Tibial nerve (tissue), 4 donors: ENCODE results near the gene GART. TPM values are rescaled to one million over a fixed set of nuclear protein-coding genes. Genes with fewer than 3 reads are reported as not detected.

Experiments used
- DNase-seq, 2 donors: peaks; one replicate each; pipeline ENCODE4 v3.0.0-alpha.2; 2019; ENCODE audit warnings: low spot score in 2 of 2
- H3K27ac ChIP-seq, 4 donors: fragments of 200-600 bp; sonication (generic) in 3 of 4; one replicate each; pipeline ENCODE4 v1.5.1; 2017 to 2019; ENCODE audit warnings: mild to moderate bottlenecking in 1 of 4
- H3K27me3 ChIP-seq, 2 donors: fragments of 200-600 bp; sonication (generic) in 1 of 2; one replicate each; pipeline versions ENCODE4 v1.5.1 to v1.6.0; 2017 to 2019
- H3K36me3 ChIP-seq, 3 donors: fragments of 200-600 bp; sonication (generic); one replicate each; pipeline ENCODE4 v1.5.1; 2018 to 2019
- H3K4me1 ChIP-seq, 4 donors: fragments of 200-600 bp; sonication (generic) in 3 of 4; one replicate each; pipeline ENCODE4 v1.5.1; 2017 to 2019
- H3K4me3 ChIP-seq, 4 donors: fragments of 200-600 bp; sonication (generic) in 3 of 4; one replicate each; pipeline ENCODE4 v1.5.1; 2017 to 2019; ENCODE audit warnings: mild to moderate bottlenecking in 1 of 4, moderate library complexity in 1 of 4
- H3K9me3 ChIP-seq, 4 donors: fragments of 200-600 bp; sonication (generic) in 3 of 4; one replicate each; pipeline ENCODE4 v1.5.1; 2017 to 2019
- EP300 ChIP-seq, 2 donors: sonication (generic); formaldehyde crosslinking; IDR thresholded peaks; one replicate each; pipeline ENCODE4 v1.6.1; 2017; ENCODE audit warnings: antibody characterized with exemption in 2 of 2, mild to moderate bottlenecking in 1 of 2
- POLR2A ChIP-seq, 2 donors: fragments of 450-650 bp; IDR thresholded peaks; one replicate each; pipeline ENCODE4 v1.6.1; 2017; ENCODE audit warnings: antibody characterized with exemption in 2 of 2, mild to moderate bottlenecking in 2 of 2, moderate library complexity in 2 of 2
- WGBS, 2 donors: methylation state at CpG; one replicate each; pipeline ENCODE4 v1.1.5; 2018; 5-methylcytosine and 5-hydroxymethylcytosine counted together
- total RNA-seq, 4 donors: library from RNA; depleted of rRNA; stranded (reverse); fragments of >200 nt; gene quantifications; one replicate each; pipeline ENCODE4 v1.1.0, GENCODE V29; 2016
- TF ChIP-seq, protein P1 (sequence below), 5 experiments: fragments of 200-600 bp in 3 of 5; fragments of 450-650 bp in 2 of 5; sonication (generic) in 3 of 5; IDR thresholded peaks; one replicate each; pipeline ENCODE4 v1.5.1; 2016 to 2019; ENCODE audit warnings: antibody characterized with exemption in 5 of 5, mild to moderate bottlenecking in 3 of 5, moderate library complexity in 2 of 5

Gene GART
- total RNA-seq, 4 donors from 2014 or later, result 73.5 to 141 (median 106) TPM

- peaks cover 2 to 95% (median 44%) of the 10 kb centered on the region in 3 donors for H3K36me3 ChIP-seq
- H3K27ac ChIP-seq, result no peak overlapping the region
- TF ChIP-seq EP300 (IDR thresholded peaks at IDR 0.05), result no peak
- TF ChIP-seq POLR2A (IDR thresholded peaks at IDR 0.05), result no peak
- TF ChIP-seq, protein P1, sequence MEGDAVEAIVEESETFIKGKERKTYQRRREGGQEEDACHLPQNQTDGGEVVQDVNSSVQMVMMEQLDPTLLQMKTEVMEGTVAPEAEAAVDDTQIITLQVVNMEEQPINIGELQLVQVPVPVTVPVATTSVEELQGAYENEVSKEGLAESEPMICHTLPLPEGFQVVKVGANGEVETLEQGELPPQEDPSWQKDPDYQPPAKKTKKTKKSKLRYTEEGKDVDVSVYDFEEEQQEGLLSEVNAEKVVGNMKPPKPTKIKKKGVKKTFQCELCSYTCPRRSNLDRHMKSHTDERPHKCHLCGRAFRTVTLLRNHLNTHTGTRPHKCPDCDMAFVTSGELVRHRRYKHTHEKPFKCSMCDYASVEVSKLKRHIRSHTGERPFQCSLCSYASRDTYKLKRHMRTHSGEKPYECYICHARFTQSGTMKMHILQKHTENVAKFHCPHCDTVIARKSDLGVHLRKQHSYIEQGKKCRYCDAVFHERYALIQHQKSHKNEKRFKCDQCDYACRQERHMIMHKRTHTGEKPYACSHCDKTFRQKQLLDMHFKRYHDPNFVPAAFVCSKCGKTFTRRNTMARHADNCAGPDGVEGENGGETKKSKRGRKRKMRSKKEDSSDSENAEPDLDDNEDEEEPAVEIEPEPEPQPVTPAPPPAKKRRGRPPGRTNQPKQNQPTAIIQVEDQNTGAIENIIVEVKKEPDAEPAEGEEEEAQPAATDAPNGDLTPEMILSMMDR (IDR thresholded peaks at IDR 0.05), result no peak
- no peaks in the 10 kb centered on the region for H3K9me3 ChIP-seq
- no peaks in the 10 kb centered on the region for H3K27me3 ChIP-seq
- H3K4me1 ChIP-seq, result peaks cover 0 to 20% (median 6%) of the 10 kb centered on the region in 4 donors
- no peak for DNase-seq
- no peak overlapping the region for H3K4me3 ChIP-seq
- 94 to 98% methylated on average over 29 to 32 of the region's 32 CpGs for WGBS, 2 donors
These were observed 13.0 kb upstream of the GART start for GRCh38 chr21:33554982-33555344.

GRCh38 chr21:33554236-33554981 is 12.5 kb upstream of the GART start:
- Histone ChIP-seq H3K9me3 (no peaks in the 10 kb centered on the region), H3K27ac (no peak overlapping the region), H3K36me3 (peaks cover 2 to 95% (median 43%) of the 10 kb centered on the region in 3 donors), H3K4me1 (peaks cover 0 to 20% (median 6%) of the 10 kb centered on the region in 4 donors), H3K27me3 (no peaks in the 10 kb centered on the region), H3K4me3 (no peak overlapping the region)
- TF ChIP-seq EP300 (IDR thresholded peaks at IDR 0.05), result no peak
- TF ChIP-seq, protein P1 (IDR thresholded peaks at IDR 0.05), result no peak
- TF ChIP-seq POLR2A (IDR thresholded peaks at IDR 0.05), result no peak
- 94% methylated on average over 18 of the region's 18 CpGs for WGBS, 2 donors
- DNase-seq, result no peak

- WGBS, 2 donors, result 94 to 98% methylated on average over 12 of the region's 12 CpGs
- Histone ChIP-seq H3K4me1 (peaks cover 0 to 26% (median 6%) of the 10 kb centered on the region in 4 donors), H3K27ac (no peak overlapping the region), H3K4me3 (no peak overlapping the region), H3K36me3 (peaks cover 2 to 93% (median 40%) of the 10 kb centered on the region in 3 donors), H3K27me3 (no peaks in the 10 kb centered on the region), H3K9me3 (no peaks in the 10 kb centered on the region)
- DNase-seq, result no peak
- TF ChIP-seq POLR2A (IDR thresholded peaks at IDR 0.05) (no peak), EP300 (IDR thresholded peaks at IDR 0.05) (no peak)
- TF ChIP-seq, protein P1 (IDR thresholded peaks at IDR 0.05), result no peak
These were observed 11.2 kb upstream of the GART start for GRCh38 chr21:33552999-33553598.

DNA sequence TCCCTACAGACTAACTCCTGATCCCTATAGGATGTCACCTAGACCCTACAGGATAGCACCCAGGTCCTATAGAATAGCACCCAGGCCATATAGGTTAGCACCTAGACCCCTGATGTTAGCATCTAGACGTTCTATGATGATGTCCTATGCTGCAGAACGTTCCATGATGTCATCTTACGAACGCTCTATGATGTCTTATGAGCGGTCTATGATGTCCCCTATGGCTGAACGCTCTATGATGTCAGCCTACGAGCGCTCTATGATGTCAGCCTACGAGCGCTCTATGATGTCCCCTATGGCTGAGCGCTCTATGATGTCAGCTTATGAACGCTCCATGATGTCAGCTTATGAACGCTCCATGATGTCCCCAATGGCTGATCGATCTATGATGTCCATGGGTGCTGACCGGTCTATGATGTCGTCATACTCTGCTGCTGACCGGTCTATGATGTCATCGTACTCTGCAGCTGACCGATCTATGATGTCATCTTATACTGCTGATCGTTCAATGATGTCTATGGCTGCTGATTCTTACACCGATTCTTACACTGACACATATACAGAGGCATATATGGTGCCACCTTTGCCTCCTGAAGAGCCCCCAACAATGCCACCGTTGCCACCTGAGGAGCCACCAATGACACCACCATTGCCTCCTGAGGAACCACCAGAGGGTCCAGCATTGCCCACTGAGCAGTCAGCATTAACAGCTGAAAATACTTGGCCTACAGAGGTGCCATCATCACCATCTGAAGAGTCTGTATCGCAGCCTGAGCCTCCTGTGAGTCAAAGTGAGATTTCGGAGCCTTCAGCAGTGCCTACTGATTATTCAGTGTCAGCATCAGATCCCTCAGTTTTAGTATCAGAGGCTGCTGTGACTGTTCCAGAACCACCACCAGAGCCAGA is 10.4 kb upstream of the GART start:
- 96 to 97% methylated on average over 24 of the region's 24 CpGs for WGBS, 2 donors
- Histone ChIP-seq H3K27me3 (no peaks in the 10 kb centered on the region), H3K9me3 (no peaks in the 10 kb centered on the region), H3K4me1 (peaks cover 0 to 29% (median 6%) of the 10 kb centered on the region in 4 donors), H3K27ac (no peak overlapping the region), H3K4me3 (no peak overlapping the region), H3K36me3 (peaks cover 2 to 93% (median 40%) of the 10 kb centered on the region in 3 donors)
- TF ChIP-seq, protein P1 (IDR thresholded peaks at IDR 0.05), result no peak
- TF ChIP-seq POLR2A (IDR thresholded peaks at IDR 0.05) (no peak), EP300 (IDR thresholded peaks at IDR 0.05) (no peak)
- DNase-seq, result no peak
